ENCODE data around the gene SESN1. TPM values are rescaled to one million over a fixed set of nuclear protein-coding genes. Genes with fewer than 3 reads are reported as not detected.
"Not testable (repeated sequence)": the region's sequence is repeated elsewhere in the genome, so short reads cannot be mapped to it uniquely, and the experiment has no call there.

SESN1 gene
- total RNA-seq, 1 donor from 2014 or later: 50.0 TPM

- peak; percentile 35 for DNase-seq (ENCODE audit: low read depth)
These were observed 92.5 kb downstream of the SESN1 start for GRCh38 chr6:109002051-109002697.

- DNase-seq (ENCODE audit: low read depth): no peak
These were observed 93.3 kb downstream of the SESN1 start for GRCh38 chr6:109001291-109001894.

- DNase-seq (ENCODE audit: low read depth): no peak
These were observed 94.4 kb downstream of the SESN1 start for GRCh38 chr6:109000289-109000688.

DNA sequence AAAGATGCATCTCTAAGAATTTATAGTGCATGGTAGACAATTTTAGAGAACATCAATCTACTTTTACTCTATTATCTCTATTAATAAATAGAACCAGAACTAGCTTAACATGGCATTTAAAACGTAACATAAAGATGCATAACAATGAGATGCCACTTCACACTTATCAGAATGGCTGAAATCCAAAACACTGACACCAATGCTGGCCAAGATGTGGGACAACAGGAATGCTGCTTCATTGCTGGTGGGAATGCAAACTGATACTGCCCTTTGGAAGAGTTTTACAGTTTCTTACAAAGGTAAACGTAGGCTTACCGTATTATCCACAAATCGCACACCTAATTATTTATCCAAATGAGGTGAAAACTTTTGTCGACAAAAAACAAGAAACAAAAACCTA is 95.2 kb downstream of the SESN1 start:
- no peak for DNase-seq (ENCODE audit: low read depth)

GRCh38 chr6:108998485-108998884 is 96.2 kb downstream of the SESN1 start:
- no peak for DNase-seq (ENCODE audit: low read depth)

GRCh38 chr6:108996208-108996607 is 98.4 kb downstream of the SESN1 start:
- DNase-seq (ENCODE audit: low read depth): peak; percentile 44

DNA sequence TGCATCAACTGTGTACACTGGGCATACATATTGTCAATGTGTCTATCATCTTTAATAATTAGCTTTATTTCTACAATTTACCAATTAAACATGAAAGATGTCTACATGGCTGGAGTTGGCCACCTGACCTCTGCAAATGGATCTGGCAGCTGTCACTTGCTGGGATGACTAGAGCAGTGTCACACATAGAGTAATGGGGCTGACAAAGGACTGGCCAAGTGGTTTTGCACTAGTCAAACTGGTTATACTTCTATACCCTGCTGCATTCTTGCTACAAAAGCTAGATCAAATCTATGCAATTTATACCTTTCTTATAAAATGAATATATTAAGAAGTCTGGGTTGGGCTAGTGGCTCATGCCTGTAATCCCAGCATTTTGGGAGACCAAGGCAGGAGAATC is 99.3 kb downstream of the SESN1 start:
- DNase-seq (ENCODE audit: low read depth): peak; percentile 53

- DNase-seq (ENCODE audit: low read depth): no peak
These were observed 100.8 kb downstream of the SESN1 start for GRCh38 chr6:108993876-108994275.

DNA sequence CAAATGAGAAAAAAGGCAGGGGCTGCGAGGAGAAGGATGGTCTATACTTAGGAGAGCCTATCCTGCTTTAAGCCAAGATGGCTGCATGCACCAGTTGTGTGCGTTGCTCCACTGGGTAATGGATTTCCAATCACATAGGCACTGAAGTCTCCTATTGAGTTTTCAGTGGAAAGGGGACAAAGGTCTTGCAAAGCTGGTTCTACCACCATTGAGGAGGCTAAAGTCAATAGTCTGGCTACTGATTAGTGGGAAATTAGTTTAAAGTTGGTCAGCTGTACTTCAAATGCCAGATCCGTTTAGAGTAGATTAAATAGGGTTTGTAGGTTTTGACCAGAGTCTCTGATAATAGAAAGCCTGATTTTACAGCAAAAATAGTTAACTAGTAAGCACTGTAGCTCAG is 104.9 kb downstream of the SESN1 start:
- no peak for DNase-seq (ENCODE audit: low read depth)

DNA sequence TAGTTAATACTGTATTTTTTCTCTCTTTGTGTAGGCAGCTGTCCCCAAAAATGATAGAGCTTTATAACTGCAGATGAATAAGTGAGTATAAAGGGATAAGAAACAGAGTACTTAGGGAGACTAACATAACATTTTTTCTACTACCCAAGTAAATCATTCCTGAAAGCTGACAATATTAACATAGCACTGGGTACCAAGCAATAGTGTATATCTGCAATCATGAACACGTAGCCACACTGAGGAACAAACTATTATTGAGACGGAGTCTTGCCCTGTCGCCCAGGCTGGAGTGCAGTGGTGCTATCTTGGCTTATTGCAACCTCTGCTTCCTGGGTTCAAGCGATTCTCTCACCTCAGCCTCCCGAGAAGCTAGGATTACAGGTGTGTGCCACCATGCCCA is 105.9 kb downstream of the SESN1 start:
- DNase-seq (ENCODE audit: low read depth): no peak

GRCh38 chr6:108988296-108988695 is 106.3 kb downstream of the SESN1 start:
- no peak for DNase-seq (ENCODE audit: low read depth)

- DNase-seq (ENCODE audit: low read depth): no peak
These were observed 107.5 kb downstream of the SESN1 start for GRCh38 chr6:108987156-108987555.

DNA sequence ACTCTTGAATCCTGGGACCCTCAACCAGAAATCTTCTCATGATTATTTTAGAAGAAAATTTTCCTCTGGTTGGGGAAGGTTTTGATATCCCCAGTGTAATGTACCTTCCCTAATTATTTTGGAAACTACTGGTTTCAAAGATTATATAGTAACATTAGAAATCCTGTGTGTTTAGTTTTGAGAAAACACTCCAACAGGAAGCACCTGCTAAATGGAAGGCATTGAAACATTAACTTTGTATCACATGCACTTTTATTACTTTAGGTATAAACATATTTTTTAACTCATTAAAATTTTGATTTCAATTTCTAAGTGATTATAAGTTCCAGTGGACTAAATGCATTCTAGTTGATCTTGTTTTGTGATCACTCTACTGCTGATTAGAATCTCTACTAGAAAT is 109.3 kb downstream of the SESN1 start:
- DNase-seq (ENCODE audit: low read depth): no peak

- DNase-seq (ENCODE audit: low read depth): no peak
These were observed 111.5 kb downstream of the SESN1 start for GRCh38 chr6:108983151-108983550.

- no peak for DNase-seq (ENCODE audit: low read depth)
These were observed 112.2 kb downstream of the SESN1 start for GRCh38 chr6:108982154-108983113.

DNA sequence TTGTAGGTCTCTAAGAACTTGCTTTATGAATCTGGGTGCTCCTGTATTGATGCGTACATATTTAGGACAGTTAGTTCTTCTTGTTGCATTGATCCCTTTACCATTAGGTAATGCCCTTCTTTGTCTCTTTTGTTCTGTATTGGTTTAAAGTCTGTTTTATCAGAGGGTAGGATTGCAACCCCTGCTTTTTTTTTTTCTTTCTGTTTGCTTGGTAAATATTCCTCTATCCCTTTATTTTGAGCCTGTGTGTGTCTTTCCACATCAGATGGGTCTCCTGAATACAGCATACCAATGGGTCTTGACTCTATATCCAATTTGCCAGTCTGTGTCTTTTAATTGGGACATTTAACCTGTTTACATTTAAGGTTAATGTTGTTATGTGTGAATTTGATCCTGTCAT is 116.0 kb downstream of the SESN1 start:
- not testable (repeated sequence) for DNase-seq (ENCODE audit: low read depth)

DNA sequence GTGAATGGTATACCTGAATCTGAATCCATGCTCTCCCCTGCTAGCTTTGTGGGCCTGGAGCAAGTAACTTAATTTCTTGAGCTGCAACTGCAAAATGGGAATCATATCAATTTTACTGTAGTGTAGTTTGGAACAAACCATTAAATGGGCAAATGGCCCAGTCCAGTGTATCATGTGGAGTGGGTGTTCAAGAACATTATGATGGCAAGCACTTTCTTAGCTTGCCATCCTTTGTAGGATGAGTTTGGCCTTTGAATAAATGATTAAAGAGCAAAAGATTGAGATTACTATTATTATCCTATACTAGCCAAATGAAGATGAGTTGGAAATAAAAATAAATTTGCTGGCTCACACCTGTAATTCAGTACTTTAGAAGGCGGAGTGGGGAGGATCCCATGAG is 120.4 kb downstream of the SESN1 start:
- no peak for DNase-seq (ENCODE audit: low read depth)

- no peak for DNase-seq (ENCODE audit: low read depth)
These were observed 124.9 kb downstream of the SESN1 start for GRCh38 chr6:108969776-108970175.

DNA sequence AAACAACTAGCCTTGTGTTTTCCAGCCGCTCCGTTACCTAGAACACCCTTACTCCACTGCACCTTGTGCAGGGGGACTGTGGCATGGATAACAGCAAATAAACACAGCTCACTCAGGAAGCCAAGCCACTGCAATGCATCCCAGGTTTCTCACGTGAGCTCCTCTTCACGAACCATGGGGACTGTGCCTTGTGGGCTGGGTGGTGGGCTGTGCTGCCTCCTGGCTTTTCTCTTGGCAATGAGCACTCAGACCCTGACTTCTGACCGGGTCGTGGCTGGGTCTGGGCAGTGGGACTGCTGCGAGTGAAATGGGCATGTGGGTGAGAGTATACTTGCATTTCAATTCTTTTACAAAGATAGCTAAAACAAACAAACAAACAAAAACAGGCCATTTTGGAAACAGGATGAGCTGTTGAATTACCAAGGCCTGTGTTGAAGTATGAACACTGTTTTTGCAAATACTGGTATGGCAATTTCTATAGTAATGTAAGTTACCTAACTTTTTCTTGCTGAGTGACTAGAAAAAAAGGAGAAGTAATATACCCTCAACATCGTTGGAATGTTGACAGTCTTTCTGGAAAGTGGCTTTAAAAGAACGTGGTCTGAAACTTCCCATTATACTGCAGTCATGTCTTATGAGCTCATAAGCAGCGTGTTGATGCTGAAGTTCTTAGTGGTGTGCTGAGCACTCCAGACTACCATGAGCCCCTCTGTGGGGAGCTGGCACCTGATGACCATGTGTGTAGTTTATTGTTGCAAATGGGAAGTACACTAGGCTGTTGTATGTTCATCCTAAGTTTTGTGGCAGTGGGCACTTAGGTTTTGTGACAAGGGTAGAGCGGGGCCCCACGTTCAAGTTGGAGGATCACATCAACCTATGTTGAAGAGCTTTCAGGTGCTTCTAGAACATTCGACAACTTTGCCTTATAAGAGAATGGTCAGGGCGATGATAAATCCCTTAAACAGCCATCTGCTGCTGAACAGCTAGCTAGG is 126.0 kb downstream of the SESN1 start:
- no peak for DNase-seq (ENCODE audit: low read depth)

GRCh38 chr6:108966855-108967755 is 127.5 kb downstream of the SESN1 start:
- peak; percentile 85 for DNase-seq (ENCODE audit: low read depth)

Data from myocyte (in vitro differentiated cells).